Kidney glomerular epithelial cell (primary cell): ENCODE measurements around the gene NKX6-2.
"Not testable (repeated sequence)": the region's sequence is repeated elsewhere in the genome, so short reads cannot be mapped to it uniquely, and the experiment has no call there.

Experiments
- DNase-seq: peaks from one replicate; lab custom pipeline; 2025; lab: John Stamatoyannopoulos, UW

Gene NKX6-2

DNA sequence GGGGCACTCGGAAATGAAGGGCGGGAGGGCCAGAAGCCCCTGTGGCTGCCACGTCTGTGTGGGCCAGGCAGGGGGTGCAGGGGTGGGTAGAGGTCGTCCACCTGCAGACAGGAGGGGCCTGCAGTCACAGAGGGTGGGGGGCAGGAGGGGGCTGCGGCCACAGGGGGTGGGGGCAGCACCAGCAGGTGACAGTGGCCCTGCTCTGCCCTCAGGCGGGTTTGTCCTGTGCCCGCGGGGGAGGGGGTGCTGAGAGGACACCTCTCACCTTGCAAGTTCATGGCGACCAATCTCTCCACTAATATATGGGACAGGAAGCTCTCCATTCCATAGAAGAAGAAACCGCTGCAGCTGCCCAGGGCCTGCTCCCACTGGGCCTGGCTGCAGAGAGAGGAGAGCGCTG, 26.6 kb upstream of the NKX6-2 start:
- no peak for DNase-seq

DNA sequence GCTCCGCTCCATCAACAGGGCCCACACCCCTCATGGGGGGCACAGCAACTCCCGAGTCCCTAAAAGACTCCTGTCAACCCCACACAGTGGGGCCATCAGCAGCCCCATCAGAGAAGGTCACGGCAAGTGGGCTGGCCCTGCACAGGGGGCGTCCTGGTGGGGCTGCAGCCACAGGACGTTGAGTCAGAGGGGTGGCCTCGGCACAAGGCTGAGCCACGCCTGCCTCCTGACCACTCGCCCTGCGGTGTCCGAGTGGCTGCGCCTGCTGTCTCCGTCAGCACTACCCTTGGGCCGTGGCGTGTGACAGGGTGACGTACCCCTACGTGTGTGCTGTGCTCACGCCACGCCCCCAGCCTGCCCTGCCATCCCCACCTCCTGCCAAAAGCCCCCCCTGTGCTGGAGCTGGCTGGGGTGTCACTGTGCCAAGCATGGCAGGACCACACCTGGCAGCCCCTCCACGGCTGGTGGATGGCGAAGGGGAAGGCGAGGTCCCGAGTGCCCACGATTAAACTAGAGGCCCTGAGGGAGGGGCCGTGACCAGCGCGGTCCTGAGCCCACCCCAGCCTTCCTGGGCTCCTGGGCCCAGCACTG, 26.0 kb upstream of the NKX6-2 start:
- DNase-seq: no peak

DNA sequence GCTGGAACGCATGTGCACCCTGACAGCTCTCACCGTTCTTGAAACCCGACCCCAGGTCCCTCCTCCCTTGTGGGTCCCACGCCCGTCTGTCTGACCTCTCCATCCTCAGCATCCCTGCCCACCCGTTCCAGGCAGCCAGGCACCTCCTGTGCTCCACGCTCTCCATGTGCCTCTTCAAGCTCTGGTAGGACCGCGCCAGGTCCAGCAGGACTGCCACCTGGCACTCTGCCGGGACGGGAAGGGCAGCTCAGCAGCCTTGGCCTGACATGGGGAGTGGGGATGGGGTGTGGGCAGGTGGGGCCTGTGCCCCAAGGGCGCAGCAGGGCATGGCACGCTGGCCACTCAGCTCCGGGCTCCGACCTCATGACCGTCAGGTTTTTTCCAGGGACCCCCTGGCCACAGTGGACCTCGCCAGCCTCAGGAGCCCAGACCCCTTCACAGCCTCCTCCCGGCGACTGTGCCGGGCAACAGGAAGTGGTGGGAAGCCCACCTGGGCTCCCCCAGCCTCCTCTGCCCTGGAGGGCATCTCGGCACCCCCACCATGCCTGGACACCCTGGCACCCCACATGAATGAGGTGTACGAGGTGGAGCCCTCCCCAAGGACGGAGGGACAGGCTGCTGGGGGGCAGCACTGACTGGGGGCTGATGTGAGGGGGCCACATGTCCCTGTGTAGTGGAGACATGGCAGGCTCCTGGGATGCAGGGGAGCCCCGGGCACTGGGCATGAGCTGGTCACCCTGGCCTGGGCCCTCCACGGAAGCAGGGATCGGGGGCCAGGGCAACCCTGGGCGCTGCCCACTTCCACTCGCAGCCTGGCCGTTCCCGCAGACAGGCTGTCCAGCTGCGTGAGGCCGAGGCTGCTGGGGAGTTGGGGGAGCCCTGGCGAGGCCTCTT, 25.1 kb upstream of the NKX6-2 start:
- DNase-seq: no peak

DNA sequence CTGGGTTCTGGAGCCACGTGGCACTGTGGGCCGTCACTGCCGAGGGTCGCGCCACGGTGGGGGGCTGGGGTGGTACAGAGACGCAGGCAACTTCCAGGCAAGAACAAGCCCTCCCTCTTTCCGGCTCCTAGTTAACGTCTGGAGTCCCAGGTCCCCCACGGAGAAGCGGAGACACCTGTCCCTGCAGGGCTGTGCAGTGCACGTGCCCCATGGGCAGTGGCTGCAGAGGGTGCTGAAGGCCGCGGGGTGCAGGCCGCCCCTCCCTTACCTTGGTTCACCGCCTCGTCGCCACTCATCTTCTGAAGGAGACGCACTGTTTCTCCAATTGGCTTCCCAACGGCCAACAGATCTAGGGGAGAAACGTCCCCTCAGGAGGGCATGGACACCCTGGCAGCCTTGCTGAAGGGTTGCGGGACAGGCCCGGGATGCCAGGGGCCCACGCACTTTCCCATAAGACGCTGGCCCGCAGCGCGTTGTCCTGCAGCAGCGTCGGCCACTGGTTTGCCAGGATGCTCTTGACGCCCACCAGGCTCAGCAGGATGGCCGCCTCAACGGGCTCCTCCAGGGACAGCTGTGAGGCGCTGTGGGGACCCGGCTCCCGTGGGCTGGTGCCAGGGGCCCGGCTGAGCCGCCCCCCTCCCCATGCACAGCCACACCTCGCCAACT, 24.3 kb upstream of the NKX6-2 start:
- DNase-seq: no peak

DNA sequence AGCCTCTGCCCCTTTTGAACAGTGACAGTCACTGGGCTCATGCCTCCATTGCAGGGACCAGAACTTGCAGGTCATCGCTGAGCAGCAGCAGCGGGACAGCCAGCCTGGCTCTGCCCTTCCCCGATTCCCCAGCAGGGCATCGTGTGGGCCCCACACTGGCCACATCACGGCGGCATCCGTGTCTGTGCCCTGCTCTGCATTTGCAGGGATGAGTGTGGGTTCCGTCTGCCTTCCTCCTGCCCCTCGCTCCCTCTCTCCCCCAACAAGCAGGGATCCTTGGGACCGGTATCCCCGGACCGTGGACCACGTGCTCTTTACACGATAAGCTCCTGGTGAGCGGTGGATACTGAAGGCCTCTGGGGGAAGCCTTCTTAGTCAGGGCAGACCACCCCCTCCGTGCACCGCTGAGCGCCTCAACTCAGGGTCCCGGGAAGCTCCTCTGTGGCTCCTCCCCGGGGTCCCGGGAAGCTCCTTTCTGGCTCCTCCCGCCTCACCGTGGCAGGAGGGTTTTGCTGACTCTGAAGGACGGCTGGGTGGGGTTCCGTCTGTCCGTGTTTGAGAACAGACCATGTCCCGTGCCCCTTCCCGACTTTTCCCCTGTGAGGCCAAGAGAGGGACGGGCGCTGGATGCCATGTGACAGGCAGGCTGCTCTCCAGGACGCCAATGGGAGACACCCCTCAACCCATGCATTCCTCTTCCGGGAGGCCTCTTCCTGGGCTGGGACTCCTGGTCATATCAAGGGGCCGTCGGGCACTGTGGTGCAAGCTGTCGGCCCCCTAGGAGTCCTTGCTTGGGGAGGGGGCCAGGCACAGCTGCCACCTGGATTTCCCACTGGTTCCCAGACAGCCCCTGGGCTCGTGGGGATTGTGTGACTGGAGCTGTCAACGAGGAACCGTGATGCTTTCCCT, 23.5 kb upstream of the NKX6-2 start:
- DNase-seq: no peak

DNA sequence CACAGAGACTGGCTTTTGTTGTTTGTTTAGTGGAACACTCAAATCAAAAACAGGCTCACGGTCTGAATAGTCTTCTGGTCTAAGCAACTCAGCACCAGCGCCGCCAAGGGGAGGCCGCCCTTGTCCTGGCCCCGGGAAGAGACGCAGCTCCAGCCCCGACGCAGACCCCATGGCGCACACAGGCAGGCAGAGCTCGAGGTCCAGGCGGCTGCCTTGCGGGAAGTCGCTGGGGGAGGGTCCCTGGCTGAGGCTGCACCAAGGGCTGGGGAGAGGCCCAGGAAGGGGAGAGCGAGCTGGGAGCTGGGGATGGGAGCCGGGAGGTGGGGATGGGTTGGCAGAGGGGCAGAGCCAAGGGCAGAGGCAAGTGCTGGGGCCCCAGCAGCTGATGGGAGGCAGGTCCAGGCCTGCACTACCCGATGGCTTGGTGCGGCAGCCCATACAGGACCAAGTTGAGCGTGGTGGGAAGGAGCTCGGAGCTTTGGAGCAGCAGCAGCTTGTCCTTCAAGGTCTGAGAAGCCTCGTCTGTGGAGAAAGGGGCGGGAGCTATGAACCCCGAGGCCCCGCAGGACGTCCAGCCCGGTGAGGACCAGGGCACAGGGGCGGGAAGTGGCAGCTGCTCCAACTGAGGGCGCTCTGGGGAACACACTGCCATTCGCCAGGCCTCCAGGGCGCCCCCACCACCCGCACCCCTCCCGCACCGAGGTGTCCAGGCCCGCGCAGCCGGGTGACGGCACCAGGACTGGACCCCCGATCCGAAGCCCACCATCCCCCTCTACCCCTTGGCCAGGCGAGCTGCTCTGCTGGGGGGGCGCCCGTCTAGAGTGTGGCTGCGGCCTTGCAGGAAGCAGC, 22.7 kb upstream of the NKX6-2 start:
- no peak for DNase-seq

DNA sequence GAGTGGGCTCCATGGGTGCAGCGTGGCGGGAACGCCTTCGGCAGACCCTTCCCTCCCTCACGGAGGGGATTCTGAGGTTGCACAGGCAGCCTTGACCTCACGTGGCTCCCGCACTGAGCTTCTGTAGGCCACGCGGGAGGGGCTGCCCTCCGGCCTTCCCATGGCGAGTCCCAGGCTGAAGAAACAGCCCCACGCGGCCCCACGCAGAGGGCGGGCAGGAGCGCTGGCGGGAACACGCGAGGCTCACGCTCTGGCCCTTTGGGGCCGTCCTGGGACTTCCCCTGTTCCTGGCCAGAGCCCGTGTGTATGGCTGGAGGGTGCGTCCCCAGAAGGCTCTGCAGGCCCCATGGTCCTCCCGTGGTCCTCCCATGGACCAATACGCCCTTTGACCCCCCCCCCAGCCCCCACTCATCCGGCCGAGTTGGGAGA, 21.7 kb upstream of the NKX6-2 start:
- no peak for DNase-seq

DNA sequence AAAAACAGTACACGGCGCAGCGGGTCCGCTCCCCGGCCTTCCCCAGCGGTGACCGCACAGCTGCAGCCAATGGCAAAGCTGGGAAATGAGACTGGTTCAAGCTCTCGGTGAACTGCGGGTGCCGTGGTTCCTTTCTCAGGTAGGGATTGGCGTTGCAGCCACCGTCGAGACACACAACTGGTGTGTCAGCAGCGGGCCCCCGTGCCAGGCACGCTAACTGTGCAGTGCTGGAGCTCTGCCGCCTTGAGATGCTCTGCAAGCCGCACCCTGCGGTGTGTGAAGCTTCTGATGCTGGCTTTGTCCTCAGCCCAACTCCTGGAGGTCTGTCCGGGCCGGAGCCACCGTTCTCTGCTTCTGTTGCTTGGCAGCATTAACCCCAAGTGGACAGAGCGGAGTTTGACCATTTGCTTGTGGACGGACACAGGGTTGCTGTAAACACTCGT, 20.6 kb upstream of the NKX6-2 start:
- DNase-seq: no peak

DNA sequence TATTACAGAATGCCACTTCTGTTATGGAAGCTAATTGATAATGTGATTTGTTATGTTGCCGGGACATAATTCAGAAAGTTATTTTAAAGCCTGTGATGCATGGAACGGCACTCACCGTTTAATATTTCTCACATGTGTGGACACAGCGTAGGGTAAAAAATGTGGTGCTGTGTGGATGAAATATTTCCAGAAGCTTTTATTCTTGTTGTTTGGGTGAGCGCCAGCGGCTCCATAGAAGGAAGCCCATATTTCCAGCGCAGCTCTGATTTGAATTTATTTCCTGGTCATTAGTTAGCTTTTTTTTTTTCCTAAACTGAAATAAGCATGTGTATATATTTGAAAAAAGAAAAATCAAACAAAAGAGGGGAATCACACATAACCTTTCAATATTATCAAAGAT, 20.2 kb upstream of the NKX6-2 start:
- DNase-seq: no peak

DNA sequence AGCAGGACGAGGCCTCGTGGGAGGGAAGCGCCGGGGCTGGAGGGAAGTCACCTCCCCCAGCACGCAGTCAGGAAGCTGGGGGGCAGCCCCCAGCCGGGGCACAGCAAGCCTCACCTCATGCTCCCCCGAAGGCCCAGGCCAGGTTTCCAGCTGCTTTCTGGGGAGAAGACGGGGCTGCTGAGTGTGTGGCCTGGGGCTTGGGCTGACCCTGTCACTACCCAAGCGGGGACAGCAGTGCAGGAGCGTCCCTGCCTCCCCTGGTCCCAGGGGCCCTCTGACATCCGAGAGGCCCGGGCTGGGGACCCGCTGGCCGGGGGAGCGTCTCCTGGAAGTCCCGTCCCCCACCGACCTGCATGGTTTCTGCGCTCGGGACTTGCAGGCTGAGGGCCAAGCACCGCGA, 19.7 kb upstream of the NKX6-2 start:
- DNase-seq: no peak

DNA sequence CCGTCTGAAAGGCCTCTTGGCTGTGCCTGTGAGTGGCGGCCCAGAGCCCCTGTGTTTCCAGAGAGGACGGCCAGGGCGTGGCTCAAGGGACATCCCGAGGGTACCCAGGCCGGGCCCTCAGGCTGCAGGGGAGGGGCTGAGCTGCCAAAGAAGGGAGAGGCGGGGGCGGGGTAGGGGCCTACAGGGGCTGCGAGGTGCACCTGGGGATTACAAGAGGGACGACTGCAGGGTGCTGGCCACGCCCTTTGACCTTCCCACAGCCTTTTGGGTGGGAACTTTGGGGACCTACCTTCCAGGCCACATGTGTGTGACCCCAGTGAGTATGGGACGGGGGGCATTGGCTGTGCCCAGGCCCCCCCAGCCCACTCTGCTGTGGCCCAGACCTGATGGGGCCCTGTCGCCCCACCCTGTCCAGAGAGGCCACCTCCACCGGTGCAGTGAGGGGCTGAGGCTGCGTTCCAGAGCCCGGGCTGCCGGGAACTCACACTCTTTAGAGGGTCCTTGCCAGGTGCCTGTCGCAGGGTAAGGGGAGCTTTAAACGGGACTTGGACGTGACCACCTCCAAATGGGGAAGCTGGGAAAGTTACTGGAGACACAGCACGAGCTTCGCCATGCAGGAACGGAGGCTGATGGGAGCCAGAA, 19.0 kb upstream of the NKX6-2 start:
- no peak for DNase-seq

DNA sequence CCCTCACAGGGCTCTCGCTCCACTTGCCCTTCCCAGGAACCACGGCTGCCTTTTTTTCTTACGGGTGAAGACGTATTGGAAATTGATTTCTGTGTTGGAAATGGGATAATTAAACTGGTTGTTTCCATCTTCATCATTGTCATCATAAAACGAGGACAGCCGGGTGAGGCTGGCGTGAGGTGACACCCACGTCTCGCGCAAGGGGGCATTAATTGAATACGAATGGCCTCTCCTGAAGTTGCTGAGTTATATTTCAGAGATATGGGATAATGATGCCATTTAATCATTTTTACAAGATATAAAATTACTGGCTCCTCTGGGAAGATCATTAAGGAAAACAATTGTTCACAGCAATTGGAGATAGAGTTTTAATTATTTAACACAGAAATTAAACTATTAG, 18.3 kb upstream of the NKX6-2 start:
- DNase-seq: no peak

DNA sequence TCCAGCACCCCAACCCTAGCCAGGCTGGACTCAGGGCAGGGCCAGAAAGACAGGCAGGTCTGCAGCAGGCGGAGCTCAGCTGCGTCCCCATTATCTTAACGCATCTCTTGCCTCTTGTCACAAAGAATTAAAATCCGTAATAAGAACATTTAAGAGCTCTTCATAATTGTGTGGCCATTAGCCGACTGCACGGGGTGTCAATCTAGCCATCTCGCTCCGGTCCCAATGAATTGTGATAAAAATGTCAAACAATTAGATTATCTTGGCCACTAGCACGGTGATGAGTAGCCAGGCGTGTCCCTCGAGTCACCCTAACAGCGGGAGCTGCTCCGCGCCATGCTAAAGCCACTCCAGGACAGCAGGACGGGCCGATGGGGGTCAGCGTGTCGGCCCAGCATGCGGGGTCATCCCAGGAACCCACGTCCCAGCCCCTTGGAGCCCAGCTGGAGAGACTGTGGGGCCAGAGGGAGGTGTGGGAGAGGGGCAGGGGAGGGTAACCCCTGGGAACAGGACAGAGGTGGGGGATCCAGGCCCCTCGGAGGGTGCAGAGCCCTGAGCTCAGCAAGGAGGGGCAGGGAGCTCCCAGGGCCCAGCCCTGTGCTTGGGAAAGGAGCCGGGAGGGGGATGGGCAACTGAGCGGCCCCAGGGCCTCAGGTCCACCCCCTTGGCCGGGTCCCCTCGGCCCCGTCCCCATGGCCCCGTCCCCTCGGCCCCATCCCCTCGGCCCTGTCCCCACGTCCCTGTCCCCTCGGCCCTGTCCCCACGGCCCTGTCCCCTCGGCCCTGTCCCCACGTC, 17.7 kb upstream of the NKX6-2 start:
- DNase-seq: no peak

DNA sequence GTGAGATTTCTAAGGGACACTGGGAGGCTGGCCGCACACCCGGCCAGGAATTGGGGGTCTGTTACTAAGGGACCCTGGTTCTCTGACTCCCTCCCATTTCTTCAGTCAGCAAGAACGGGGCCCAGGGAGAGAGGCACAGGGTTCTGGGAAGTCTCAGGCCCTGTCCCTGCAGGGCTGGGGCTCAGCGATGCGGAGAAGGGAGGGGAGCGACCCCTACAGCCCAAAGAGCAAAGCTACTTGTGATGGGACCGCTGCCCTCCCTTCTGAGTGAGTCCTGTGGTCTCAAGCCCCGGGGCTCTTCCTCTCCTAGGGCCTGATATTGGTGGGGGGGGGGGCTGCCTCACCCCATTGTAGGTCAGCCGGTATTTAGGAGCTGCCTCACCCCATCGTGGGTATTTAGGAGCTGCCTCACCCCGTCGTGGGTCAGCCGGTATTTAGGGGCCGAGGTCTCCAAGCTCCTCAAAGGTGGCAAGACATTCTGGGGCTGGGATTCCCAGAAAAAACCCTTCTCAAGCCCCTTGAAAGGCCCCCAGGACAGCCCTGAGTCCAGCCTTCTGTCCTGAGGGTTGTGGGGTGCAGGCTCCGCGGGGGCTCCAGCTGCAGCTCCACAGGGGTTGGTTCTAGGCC, 16.9 kb upstream of the NKX6-2 start:
- no peak for DNase-seq

DNA sequence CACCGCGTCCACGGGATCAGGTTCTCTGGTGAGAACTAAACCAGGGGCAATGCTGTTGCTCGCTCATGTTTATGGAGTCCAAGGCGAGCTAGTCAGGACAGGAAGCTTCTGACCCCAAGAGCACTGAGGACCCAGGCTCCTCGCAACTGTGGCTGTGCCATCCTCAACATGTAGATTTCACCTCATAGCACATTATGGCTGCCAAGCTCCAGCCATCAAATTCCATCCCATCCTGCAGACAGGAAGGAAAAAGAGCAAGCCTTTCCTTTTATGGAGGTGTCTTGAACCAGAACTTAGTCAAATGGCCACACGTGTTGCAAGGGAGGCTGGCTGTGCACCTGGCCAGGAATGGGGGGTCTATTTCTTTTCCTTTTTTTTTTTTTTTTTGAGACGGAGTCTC, 16.1 kb upstream of the NKX6-2 start:
- no peak for DNase-seq

DNA sequence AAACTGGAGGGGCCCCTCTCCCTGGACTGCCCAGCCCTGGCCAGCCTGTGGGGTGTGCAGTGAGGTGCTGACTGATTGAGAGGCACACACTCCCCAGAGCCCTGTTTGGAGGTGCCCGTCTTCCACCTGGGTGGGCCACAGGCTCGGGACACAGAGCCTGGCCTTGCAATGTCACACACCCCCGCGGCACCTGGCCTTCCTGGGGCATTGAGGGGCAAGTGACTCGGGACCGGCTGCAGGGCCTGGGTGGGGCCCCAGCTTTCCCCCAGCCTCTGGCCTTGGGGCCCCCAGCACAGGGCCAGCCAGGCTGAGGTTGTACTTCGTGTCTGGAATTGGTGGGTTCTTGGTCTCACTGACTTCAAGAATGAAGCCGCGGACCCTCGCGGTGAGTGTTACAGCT, 13.9 kb upstream of the NKX6-2 start:
- DNase-seq: no peak

DNA sequence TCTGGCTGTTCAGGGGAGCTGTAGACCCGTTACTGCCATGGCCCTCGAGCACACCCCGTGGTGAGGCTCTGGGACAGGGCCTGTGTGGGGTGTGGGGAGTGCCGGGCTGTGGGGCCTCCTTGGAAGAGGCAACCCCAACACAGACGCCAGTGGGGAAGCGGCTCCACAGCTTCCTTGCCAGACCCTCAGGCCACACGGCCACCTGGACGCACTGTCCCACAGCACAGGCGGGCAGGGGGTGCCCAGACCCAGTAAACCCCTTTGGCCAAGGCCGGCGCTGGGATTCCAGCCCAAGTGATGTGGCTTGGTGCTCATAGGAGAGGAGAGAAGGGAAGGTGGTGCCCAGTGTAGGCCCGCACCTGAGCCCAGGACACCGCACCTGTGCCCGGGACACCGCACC, 12.9 kb upstream of the NKX6-2 start:
- DNase-seq: no peak

DNA sequence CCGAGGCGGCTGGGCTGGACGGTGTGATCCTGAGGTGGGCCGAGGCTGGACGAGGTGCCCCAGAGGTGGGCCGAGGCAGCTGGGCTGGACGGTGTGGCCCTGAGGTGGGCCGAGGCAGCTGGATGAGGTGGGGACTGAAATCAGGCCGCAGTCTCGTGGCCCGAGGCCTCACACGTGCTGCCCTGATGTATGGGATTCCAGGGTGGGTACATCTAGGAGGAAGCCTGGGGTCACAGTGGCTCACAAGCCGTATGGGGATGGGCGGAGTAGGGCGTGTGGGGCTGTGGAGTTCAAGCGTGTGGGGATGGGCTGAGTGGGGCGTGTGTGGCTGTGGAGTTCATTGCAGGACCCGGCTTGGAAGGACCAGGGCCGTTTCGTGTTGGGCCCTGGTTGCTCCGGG, 12.5 kb upstream of the NKX6-2 start:
- no peak for DNase-seq

DNA sequence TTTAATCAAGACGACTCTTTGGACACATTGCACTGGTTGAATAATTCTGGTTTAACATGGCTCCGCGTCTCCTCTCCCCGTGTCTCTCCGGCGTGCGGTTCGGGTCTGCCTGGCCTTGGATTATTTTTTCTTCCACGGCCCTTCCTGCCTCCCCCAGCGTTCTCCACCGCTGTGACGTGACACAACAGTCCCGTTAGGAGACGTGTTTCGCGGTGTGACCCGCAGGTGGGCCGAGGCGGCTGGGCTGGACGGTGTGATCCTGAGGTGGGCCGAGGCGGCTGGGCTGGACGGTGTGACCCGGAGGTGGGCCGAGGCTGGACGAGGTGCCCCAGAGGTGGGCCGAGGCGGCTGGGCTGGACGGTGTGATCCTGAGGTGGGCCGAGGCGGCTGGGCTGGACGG, 12.0 kb upstream of the NKX6-2 start:
- DNase-seq: not testable (repeated sequence)
